ENCODE measurements around the gene RNF112. TPM values are rescaled to one million over a fixed set of nuclear protein-coding genes. Genes with fewer than 3 reads are reported as not detected.

Gene RNF112
- total RNA-seq, 1 donor from 2014 or later: 0.36 TPM

GRCh38 chr17:19409509-19409908 is 1.5 kb upstream of the RNF112 start:
- H3K9me3 ChIP-seq (ENCODE audit: insufficient read depth, low read depth, low read length): no peaks in the 10 kb centered on the region
- no peaks in the 10 kb centered on the region for H3K27me3 ChIP-seq (ENCODE audit: insufficient read depth, low read length)
- FAIRE-seq (peak; percentile 50), DNase-seq (ENCODE audit: low read depth) (peak; percentile 82)
- no peak overlapping the region for H3K27ac ChIP-seq (ENCODE audit: low read depth, low read length)
- H4K20me1 ChIP-seq (ENCODE audit: insufficient read depth, low read length): no peaks in the 10 kb centered on the region
- Mint-ChIP-seq H3K36me3 (ENCODE audit: low read depth, unreplicated experiment) (no peaks in the 10 kb centered on the region), H3K9me3 (ENCODE audit: unreplicated experiment) (no peaks in the 10 kb centered on the region), H3K27ac (ENCODE audit: unreplicated experiment) (no peak overlapping the region), H3K4me1 (ENCODE audit: low read depth, unreplicated experiment) (peaks cover 9% of the 10 kb centered on the region), H3K27me3 (ENCODE audit: low read depth, unreplicated experiment) (peaks cover 13% of the 10 kb centered on the region), H3K4me3 (ENCODE audit: unreplicated experiment) (no peak overlapping the region)
- peak overlapping the region; percentile 23 for H2AFZ ChIP-seq (ENCODE audit: low read depth, low read length)
- H3K4me1 ChIP-seq (ENCODE audit: insufficient read depth, low read length): peaks cover 25% of the 10 kb centered on the region
- no peak for TF ChIP-seq EZH2 (IDR thresholded peaks at IDR 0.05; ENCODE audit: insufficient read depth, low read length)
- TF ChIP-seq CTCF (IDR thresholded peaks at IDR 0.05; ENCODE audit: insufficient read depth, low read depth, low read length): no peak
- no peaks in the 10 kb centered on the region for H3K79me2 ChIP-seq (ENCODE audit: insufficient read depth, low read length)
- H3K36me3 ChIP-seq (ENCODE audit: insufficient read depth, low read length): no peaks in the 10 kb centered on the region
- no peak overlapping the region for H3K9ac ChIP-seq (ENCODE audit: low read length)
- H3K4me3 ChIP-seq (ENCODE audit: insufficient read depth, low read depth, low read length): no peak overlapping the region
- H3K4me2 ChIP-seq (ENCODE audit: low read length): peak overlapping the region; percentile 82

- Histone ChIP-seq H3K36me3 (ENCODE audit: insufficient read depth, low read length) (no peaks in the 10 kb centered on the region), H2AFZ (ENCODE audit: low read depth, low read length) (no peak overlapping the region), H3K27me3 (ENCODE audit: insufficient read depth, low read length) (no peaks in the 10 kb centered on the region), H3K9ac (ENCODE audit: low read length) (no peak overlapping the region), H3K79me2 (ENCODE audit: insufficient read depth, low read length) (no peaks in the 10 kb centered on the region), H4K20me1 (ENCODE audit: insufficient read depth, low read length) (no peaks in the 10 kb centered on the region), H3K27ac (ENCODE audit: low read depth, low read length) (no peak overlapping the region), H3K4me2 (ENCODE audit: low read length) (peak overlapping the region; percentile 82), H3K4me3 (ENCODE audit: insufficient read depth, low read depth, low read length) (no peak overlapping the region), H3K4me1 (ENCODE audit: insufficient read depth, low read length) (peaks cover 25% of the 10 kb centered on the region), H3K9me3 (ENCODE audit: insufficient read depth, low read depth, low read length) (no peaks in the 10 kb centered on the region)
- FAIRE-seq: no peak
- Mint-ChIP-seq H3K4me1 (ENCODE audit: low read depth, unreplicated experiment) (peaks cover 9% of the 10 kb centered on the region), H3K36me3 (ENCODE audit: low read depth, unreplicated experiment) (no peaks in the 10 kb centered on the region), H3K27ac (ENCODE audit: unreplicated experiment) (no peak overlapping the region), H3K27me3 (ENCODE audit: low read depth, unreplicated experiment) (peaks cover 16% of the 10 kb centered on the region), H3K4me3 (ENCODE audit: unreplicated experiment) (peak overlapping the region; percentile 60), H3K9me3 (ENCODE audit: unreplicated experiment) (no peaks in the 10 kb centered on the region)
- TF ChIP-seq CTCF (IDR thresholded peaks at IDR 0.05; ENCODE audit: insufficient read depth, low read depth, low read length) (no peak), EZH2 (IDR thresholded peaks at IDR 0.05; ENCODE audit: insufficient read depth, low read length) (no peak)
- DNase-seq (ENCODE audit: low read depth): no peak
Measured at GRCh38 chr17:19410091-19410490, 941 bp upstream of the RNF112 start.

- DNase-seq (ENCODE audit: low read depth): no peak
- no peaks in the 10 kb centered on the region for H3K9me3 ChIP-seq (ENCODE audit: insufficient read depth, low read depth, low read length)
- H3K27ac ChIP-seq (ENCODE audit: low read depth, low read length): no peak overlapping the region
- FAIRE-seq: no peak
- H3K4me3 Mint-ChIP-seq (ENCODE audit: unreplicated experiment): no peak overlapping the region
- H3K36me3 ChIP-seq (ENCODE audit: insufficient read depth, low read length): no peaks in the 10 kb centered on the region
- no peaks in the 10 kb centered on the region for H4K20me1 ChIP-seq (ENCODE audit: insufficient read depth, low read length)
- peak overlapping the region; percentile 82 for H3K4me2 ChIP-seq (ENCODE audit: low read length)
- no peak overlapping the region for H3K4me3 ChIP-seq (ENCODE audit: insufficient read depth, low read depth, low read length)
- no peaks in the 10 kb centered on the region for H3K79me2 ChIP-seq (ENCODE audit: insufficient read depth, low read length)
- H3K9me3 Mint-ChIP-seq (ENCODE audit: unreplicated experiment): no peaks in the 10 kb centered on the region
- no peaks in the 10 kb centered on the region for H3K27me3 ChIP-seq (ENCODE audit: insufficient read depth, low read length)
- H3K36me3 Mint-ChIP-seq (ENCODE audit: low read depth, unreplicated experiment): no peaks in the 10 kb centered on the region
- H3K27ac Mint-ChIP-seq (ENCODE audit: unreplicated experiment): no peak overlapping the region
- peaks cover 25% of the 10 kb centered on the region for H3K4me1 ChIP-seq (ENCODE audit: insufficient read depth, low read length)
- H3K4me1 Mint-ChIP-seq (ENCODE audit: low read depth, unreplicated experiment): peaks cover 9% of the 10 kb centered on the region
- TF ChIP-seq EZH2 (IDR thresholded peaks at IDR 0.05; ENCODE audit: insufficient read depth, low read length) (no peak), CTCF (IDR thresholded peaks at IDR 0.05; ENCODE audit: insufficient read depth, low read depth, low read length) (no peak)
- peak overlapping the region; percentile 52 for H2AFZ ChIP-seq (ENCODE audit: low read depth, low read length)
- no peak overlapping the region for H3K9ac ChIP-seq (ENCODE audit: low read length)
- H3K27me3 Mint-ChIP-seq (ENCODE audit: low read depth, unreplicated experiment): peaks cover 16% of the 10 kb centered on the region
Measured at GRCh38 chr17:19411631-19412030, 599 bp downstream of the RNF112 start.

All from astrocyte (in vitro differentiated cells and primary cell).